IPS DF 19.7 (cell line): ENCODE data around the gene CFAP157.

Experiments
- DNase-seq: peaks from one replicate; pipeline ENCODE4 v3.0.0-alpha.2; 2013; ENCODE audit warnings: low read depth, low spot score

Gene CFAP157

GRCh38 chr9:127761491-127761956 is 54.7 kb downstream of the CFAP157 start:
- no peak for DNase-seq

- DNase-seq: no peak
Measured at GRCh38 chr9:127762111-127762676, 55.4 kb downstream of the CFAP157 start.

GRCh38 chr9:127763918-127764384 is 57.2 kb downstream of the CFAP157 start:
- DNase-seq: no peak

- DNase-seq: no peak
Measured at GRCh38 chr9:127765418-127765817, 58.6 kb downstream of the CFAP157 start.
